Common myeloid progenitor, CD34-positive (primary cell): ENCODE data around the gene WIPF3.

Source experiments
- CTCF ChIA-PET: fragments of 350-600 bp; sonication (Branson Sonifier 250); formaldehyde crosslinking; loops from one replicate; lab custom pipeline; 2021; ENCODE audit warnings: antibody characterized with exemption; lab: Charles Lee
- POLR2A ChIA-PET: fragments of 350-600 bp; sonication (Branson Sonifier 250); formaldehyde crosslinking; loops from one replicate; lab custom pipeline; 2021; ENCODE audit warnings: antibody characterized with exemption; lab: Charles Lee
- DNase-seq, 3 donors: peaks; one replicate each; pipeline versions ENCODE4 v3.0.0 to v3.0.0-alpha.2; 2013
- H3K27ac ChIP-seq, 2 experiments: 1 replicate in 1 of 2; 2 replicates in 1 of 2; pipeline ENCODE4 v1.7.0; 2013; ENCODE audit warnings: inconsistent platforms in 2 of 2, low read length in 2 of 2, mild to moderate bottlenecking in 2 of 2, low read depth in 1 of 2, moderate library complexity in 1 of 2; ENCODE audit not compliant: severe bottlenecking in 2 of 2, insufficient read depth in 1 of 2, poor library complexity in 1 of 2
- H3K27me3 ChIP-seq, 5 experiments: replicated peaks in 2 of 5; 1 replicate in 3 of 5; 2 replicates in 2 of 5; pipeline versions ENCODE4 v1.6.1 to v1.7.0; 2013; ENCODE audit warnings: low read length in 4 of 5, mild to moderate bottlenecking in 2 of 5, moderate library complexity in 2 of 5, inconsistent platforms in 1 of 5; ENCODE audit not compliant: insufficient read depth in 5 of 5, control insufficient read depth in 4 of 5
- H3K36me3 ChIP-seq, 4 experiments: 1 replicate in 2 of 4; 2 replicates in 2 of 4; pipeline versions ENCODE4 v1.6.1 to v1.7.0; 2013; ENCODE audit warnings: low read length in 3 of 4, control low read depth in 1 of 4, mild to moderate bottlenecking in 1 of 4; ENCODE audit not compliant: control insufficient read depth in 4 of 4, insufficient read depth in 4 of 4
- H3K4me1 ChIP-seq, 4 experiments: 1 replicate in 3 of 4; 2 replicates in 1 of 4; pipeline versions ENCODE4 v1.6.1 to v1.7.1; 2013; ENCODE audit warnings: low read length in 3 of 4, mild to moderate bottlenecking in 3 of 4, control low read depth in 1 of 4, inconsistent platforms in 1 of 4, moderate library complexity in 1 of 4; ENCODE audit not compliant: control insufficient read depth in 4 of 4, insufficient read depth in 4 of 4; ENCODE audit errors: control extremely low read depth in 1 of 4
- H3K4me3 ChIP-seq, 7 experiments: 1 replicate in 4 of 7; 2 replicates in 3 of 7; pipeline versions ENCODE4 v1.5.1 to v1.7.0; 2013; ENCODE audit warnings: mild to moderate bottlenecking in 7 of 7, low read length in 6 of 7, moderate library complexity in 6 of 7, inconsistent platforms in 2 of 7, low read depth in 2 of 7, control low read depth in 1 of 7; ENCODE audit not compliant: insufficient read depth in 4 of 7, control insufficient read depth in 1 of 7; ENCODE audit errors: extremely low read depth in 1 of 7
- H3K9me3 ChIP-seq, 5 experiments: 1 replicate in 4 of 5; 2 replicates in 1 of 5; pipeline versions ENCODE4 v1.6.1 to v1.7.1; 2013; ENCODE audit warnings: low read length in 4 of 5, mild to moderate bottlenecking in 2 of 5, inconsistent platforms in 1 of 5, low read depth in 1 of 5, moderate library complexity in 1 of 5; ENCODE audit not compliant: control insufficient read depth in 4 of 5, insufficient read depth in 2 of 5; ENCODE audit errors: control extremely low read depth in 1 of 5
- WGBS: methylation state at CpG from one replicate; pipeline ENCODE4 v1.1.5; 2013; ENCODE audit not compliant: insufficient coverage; 5-methylcytosine and 5-hydroxymethylcytosine counted together

Gene WIPF3

GRCh38 chr7:29896685-29897411, 90.5 kb downstream of the WIPF3 start:
- no peak overlapping the region for H3K4me3 ChIP-seq
- no CpG with 5 or more reads among the region's 2 CpGs for WGBS
- POLR2A ChIA-PET: no interaction called here
- no peaks in the 10 kb centered on the region for H3K27me3 ChIP-seq
- CTCF ChIA-PET: interaction anchor here (0.7 to 1.4 kb wide), 3 partner anchors 11 to 136 kb away, joined by 3 read pairs; no protein-coding TSS in a partner anchor
- peaks cover 0 to 3% (median 0%) of the 10 kb centered on the region in 5 experiments for H3K9me3 ChIP-seq
- no peaks in the 10 kb centered on the region for H3K36me3 ChIP-seq
- no peak overlapping the region for H3K27ac ChIP-seq
- peaks cover 0 to 9% (median 4%) of the 10 kb centered on the region in 4 experiments for H3K4me1 ChIP-seq
- no peak for DNase-seq

DNA sequence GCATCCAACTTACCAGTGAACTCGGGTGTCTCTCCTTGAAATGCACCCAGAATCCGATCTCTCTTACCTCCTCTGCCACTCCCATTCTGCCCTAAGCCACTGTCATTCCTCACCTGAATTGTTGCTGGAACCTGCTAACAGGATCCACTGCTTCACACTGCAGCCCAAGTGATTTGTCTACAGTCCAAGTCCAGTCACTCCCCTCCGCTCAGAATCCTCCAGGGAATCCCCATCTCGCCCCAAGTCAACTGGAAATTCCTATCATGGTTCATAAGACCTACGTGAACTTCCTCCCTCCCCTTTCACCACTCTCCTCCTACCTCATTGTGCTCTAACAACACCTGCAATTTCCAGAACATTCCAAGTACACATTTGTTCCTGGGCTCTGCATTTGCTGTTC, 92.0 kb downstream of the WIPF3 start:
- no peak for DNase-seq
- Histone ChIP-seq H3K9me3 (peaks cover 0 to 3% (median 0%) of the 10 kb centered on the region in 5 experiments), H3K36me3 (no peaks in the 10 kb centered on the region), H3K27ac (no peak overlapping the region), H3K27me3 (no peaks in the 10 kb centered on the region), H3K4me3 (no peak overlapping the region), H3K4me1 (peaks cover 0 to 9% (median 4%) of the 10 kb centered on the region in 4 experiments)
- WGBS: 75% methylated on average over 5 of the region's 5 CpGs
- CTCF ChIA-PET: interaction anchor here (0.6 to 1.0 kb wide), 4 partner anchors 14 to 151 kb away, joined by 3 read pairs; no protein-coding TSS in a partner anchor
- POLR2A ChIA-PET: no interaction called here

- POLR2A ChIA-PET: interaction anchor here (0.6 kb wide), 1 partner anchor 9 kb away, joined by 4 read pairs; no protein-coding TSS in a partner anchor
Measured at GRCh38 chr7:29900745-29901144, 94.4 kb downstream of the WIPF3 start.

DNA sequence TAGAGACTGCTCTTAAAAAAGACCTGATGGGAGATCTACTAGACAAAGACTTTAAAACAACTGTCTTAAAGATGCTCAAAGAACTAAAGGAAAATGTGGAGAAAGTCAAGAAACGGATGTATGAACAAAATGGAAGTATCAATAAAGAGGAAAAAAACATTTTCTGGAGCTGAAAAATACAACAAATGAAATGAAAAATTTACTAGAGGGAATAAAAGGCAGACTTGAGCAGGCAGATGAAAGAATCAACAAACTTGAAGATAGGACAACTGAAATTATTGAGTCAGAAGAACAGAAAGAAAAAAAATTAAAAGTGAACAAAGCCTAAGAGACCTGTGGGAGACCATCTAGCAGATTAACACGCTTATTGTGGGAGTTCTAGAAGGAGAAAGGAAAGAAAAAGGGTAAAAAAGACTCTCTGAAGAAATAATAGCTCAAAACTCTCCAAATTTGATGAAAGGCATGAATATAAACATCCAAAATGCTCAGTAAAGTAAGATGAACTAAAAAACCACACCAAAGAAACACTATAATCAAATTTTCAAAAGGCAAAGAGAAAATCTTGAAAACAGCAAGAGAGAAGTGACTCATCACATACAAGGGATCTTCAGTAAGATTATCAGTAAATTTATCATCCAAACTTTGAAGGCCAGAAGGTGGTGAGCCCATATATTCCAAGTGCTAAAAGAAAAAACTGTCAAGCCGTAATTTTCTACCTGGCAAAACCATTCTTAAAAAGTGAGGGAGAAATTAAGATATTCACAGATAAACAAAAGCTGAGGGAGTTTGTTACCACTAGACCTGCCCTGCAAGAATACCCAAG, 100.1 kb downstream of the WIPF3 start:
- H3K9me3 ChIP-seq: peaks cover 5 to 31% (median 8%) of the 10 kb centered on the region in 5 experiments
- H3K4me3 ChIP-seq: no peak overlapping the region
- no peaks in the 10 kb centered on the region for H3K36me3 ChIP-seq
- H3K4me1 ChIP-seq: no peaks in the 10 kb centered on the region
- no peaks in the 10 kb centered on the region for H3K27me3 ChIP-seq
- no peak for DNase-seq
- 100% methylated on average over 2 of the region's 3 CpGs for WGBS
- CTCF ChIA-PET: interaction anchor here (4.6 kb wide), 1 partner anchor 15 kb away, joined by 27 read pairs; no protein-coding TSS in a partner anchor
- no peak overlapping the region for H3K27ac ChIP-seq
- POLR2A ChIA-PET: no interaction called here

More at GRCh38 chr7:29900745-29901144, 94.4 kb downstream of the WIPF3 start:
- Histone ChIP-seq H3K27ac (peak overlapping the region in 1 of 2 experiments; percentile 12), H3K27me3 (no peaks in the 10 kb centered on the region), H3K4me3 (no peak overlapping the region), H3K36me3 (no peaks in the 10 kb centered on the region), H3K4me1 (peaks cover 0 to 9% (median 4%) of the 10 kb centered on the region in 4 experiments), H3K9me3 (peaks cover 0 to 9% (median 3%) of the 10 kb centered on the region in 5 experiments)
- WGBS: no CpG with 5 or more reads among the region's 1 CpG
- DNase-seq: no peak
- CTCF ChIA-PET: interaction anchor here (1.4 to 2.2 kb wide), 2 partner anchors 20 to 21 kb away, joined by 3 to 8 read pairs; no protein-coding TSS in a partner anchor

DNA sequence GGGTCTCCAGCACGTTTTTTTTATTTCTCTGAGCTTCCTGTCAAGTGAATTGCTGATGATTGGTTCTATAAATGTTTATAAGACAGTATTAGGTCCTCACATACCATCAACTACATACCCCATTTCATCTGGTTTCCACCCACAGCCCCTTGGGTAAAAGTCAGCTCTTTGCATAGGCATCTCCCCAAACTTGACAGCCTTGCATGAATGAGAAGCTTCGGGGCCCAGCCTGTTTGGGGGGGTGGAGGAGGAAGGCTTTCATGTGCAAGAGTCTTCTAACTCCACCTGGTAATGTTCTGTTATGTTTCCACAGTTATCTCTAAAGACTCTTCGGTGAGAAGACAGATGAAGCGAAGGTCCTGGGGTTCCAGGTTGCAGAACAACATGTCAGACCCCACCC, 107.9 kb downstream of the WIPF3 start:
- Histone ChIP-seq H3K4me1 (peaks cover 0 to 6% (median 3%) of the 10 kb centered on the region in 4 experiments), H3K9me3 (no peaks in the 10 kb centered on the region), H3K27me3 (no peaks in the 10 kb centered on the region), H3K4me3 (no peak overlapping the region), H3K36me3 (peaks cover 0 to 4% (median 3%) of the 10 kb centered on the region in 4 experiments), H3K27ac (no peak overlapping the region)
- no CpG with 5 or more reads among the region's 4 CpGs for WGBS
- CTCF ChIA-PET: interaction anchor here (1.4 to 3.0 kb wide), 2 partner anchors 8 to 148 kb away, joined by 3 to 12 read pairs; no protein-coding TSS in a partner anchor
- no peak for DNase-seq
- POLR2A ChIA-PET: no interaction called here

DNA sequence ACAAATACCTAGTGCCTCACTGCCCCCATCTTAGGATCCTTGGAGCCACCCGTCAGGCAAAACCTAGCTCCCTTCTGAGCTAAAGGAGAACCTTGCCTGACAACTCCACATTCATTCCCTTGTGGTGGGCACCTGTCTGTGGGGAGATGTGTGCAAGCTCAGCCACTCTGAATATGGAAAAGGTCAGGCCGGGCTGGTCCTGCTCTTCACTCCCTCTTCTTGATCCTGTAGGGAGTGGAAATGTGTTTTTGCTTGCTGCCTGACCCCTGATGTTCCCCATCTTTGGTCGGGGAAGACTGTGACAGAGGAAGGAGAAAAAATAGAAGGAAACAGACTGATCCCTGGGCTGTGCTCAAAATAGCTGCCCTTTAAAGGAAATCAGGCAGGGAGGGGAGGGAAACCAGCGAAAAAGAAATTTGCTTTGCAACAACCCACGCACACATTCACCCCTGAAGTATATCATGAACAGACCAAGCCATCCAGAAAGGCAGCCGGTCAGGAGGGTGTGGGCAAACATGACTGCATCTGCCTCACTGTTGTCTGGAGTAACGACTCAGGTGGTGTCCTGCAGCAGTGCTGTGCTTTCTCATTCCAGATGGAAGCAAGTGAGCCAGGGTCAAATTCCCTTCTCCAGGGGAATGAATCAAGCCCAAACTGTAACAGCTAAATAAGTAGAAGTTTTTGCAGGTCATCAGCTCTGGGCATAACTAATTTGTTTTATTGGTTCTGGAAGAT, 109.3 kb downstream of the WIPF3 start:
- no peaks in the 10 kb centered on the region for H3K27me3 ChIP-seq
- H3K27ac ChIP-seq: no peak overlapping the region
- DNase-seq: no peak
- no peak overlapping the region for H3K4me3 ChIP-seq
- 39% methylated on average over 3 of the region's 7 CpGs for WGBS
- H3K4me1 ChIP-seq: peaks cover 0 to 6% (median 3%) of the 10 kb centered on the region in 4 experiments
- H3K9me3 ChIP-seq: no peaks in the 10 kb centered on the region
- ChIA-PET CTCF (interaction anchor here (1.6 kb wide), 1 partner anchor 168 kb away, joined by 4 read pairs; no protein-coding TSS in a partner anchor), POLR2A (no interaction called here)
- H3K36me3 ChIP-seq: peaks cover 0 to 15% (median 6%) of the 10 kb centered on the region in 4 experiments
